Activated CD4-positive, alpha-beta T cell treated with anti-CD3 and anti-CD28 coated beads, Interleukin-2, amount 50 U/mL, for 1 hour (primary cell): ENCODE results near the gene NFAT5.
A peak's percentile ranks its signal among the peaks of the same experiment; 100 is the strongest.
"Not testable (repeated sequence)": the region's sequence is repeated elsewhere in the genome, so short reads cannot be mapped to it uniquely, and the experiment has no call there.

Experiments used
- DNase-seq: peaks from one replicate; pipeline ENCODE4 v3.0.0-alpha.2; 2020

NFAT5 gene

DNA sequence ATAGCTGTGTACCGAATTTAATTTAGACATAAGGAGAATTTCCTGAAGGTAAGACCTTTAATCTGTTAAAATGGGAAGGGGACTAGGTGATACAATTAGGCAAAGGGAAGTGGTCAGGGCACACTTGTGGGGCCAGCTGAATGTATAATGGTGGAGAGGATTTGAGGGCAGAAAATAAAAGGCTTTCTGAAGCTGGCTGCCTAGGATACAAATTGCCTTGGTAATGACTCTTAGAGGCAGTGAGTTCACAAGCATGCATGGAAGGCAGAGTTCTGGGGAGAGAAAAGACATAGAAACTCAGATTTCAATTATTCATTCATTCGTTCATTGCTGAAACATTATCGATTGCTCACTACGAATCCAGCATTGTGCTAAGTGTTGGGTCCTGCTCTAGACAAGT, 12.4 kb upstream of the NFAT5 start:
- no peak for DNase-seq

DNA sequence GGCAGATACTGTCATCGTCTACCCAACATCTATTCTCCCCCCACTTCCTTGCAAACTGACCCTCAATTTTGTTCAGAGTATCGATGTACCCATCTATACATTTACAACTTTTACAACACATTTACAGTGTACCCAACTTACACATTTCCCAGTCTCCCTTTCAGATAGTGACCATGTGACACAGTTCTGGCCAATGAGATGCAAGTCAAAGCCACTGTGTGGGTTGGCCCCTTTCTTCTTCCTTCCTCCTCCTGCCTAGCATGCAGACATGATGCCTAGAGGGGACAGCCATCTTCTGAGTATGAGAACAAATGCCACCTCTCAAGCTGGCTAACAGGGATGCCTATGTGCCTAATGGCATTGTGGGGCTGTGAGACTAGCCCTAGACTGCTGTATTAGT, 11.3 kb upstream of the NFAT5 start:
- DNase-seq, result no peak

GRCh38 chr16:69555437-69555836, 10.3 kb upstream of the NFAT5 start:
- no peak for DNase-seq

GRCh38 chr16:69555867-69556266, 9.9 kb upstream of the NFAT5 start:
- DNase-seq, result no peak

DNA sequence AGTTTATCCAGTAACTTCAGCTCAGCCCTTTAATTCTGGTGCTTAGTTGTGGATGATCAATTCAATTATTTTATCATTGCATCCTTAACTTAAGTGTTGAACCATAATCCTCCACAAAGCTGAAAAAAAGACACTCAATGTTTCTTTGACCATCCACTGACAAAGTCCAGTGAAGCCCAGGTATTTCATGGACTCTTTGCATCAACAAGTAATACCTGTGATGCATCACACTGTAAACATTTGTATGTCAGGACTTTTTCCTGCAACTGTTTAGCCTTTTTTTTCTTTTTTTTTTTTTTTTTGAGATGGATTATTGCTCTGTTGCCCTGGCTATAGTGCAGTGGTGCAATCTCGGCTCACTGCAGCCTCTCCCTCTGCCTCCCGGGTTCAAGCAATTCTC, 6.6 kb upstream of the NFAT5 start:
- DNase-seq, result no peak

- not testable (repeated sequence) for DNase-seq
Observed at GRCh38 chr16:69561367-69561766, 4.4 kb upstream of the NFAT5 start.

DNA sequence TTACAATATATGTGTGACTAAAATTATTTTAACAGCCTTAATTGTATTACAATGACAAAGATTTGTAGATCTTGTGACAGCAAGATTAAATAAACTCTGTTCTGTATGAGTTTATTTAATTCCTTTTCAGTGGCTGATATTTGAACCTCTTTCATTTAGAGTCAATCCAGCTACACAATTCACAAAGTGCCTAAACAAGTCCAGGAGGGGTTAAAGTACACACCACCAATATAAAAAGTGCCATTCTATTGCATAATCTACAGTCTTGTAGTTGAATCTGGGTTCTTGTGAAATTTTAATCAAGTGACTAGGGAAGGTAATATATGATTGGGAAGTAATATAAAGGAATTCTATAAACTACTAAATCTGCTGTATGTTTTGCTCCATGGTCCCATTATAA, 3.9 kb upstream of the NFAT5 start:
- DNase-seq, result no peak

DNA sequence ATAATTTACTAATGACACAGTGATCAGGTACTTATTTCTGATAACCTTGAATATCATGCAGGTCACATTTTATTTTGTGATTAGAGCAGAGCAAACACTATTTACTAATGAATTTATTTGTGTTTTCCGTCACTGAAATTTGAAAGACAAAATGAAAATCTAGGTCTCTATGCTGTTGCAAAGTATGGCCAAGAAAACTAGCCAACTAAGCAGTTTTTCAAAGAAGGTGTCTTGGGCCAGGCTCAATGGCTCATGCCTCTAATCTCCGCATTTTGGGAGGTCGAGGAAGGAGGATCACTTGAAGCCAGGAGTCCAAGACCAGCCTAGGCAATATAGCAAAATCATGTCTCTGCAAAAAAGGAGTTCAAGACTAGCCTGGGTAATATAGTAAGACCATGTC, 3.0 kb upstream of the NFAT5 start:
- DNase-seq, result no peak

- DNase-seq, result peak; percentile 25
Observed at GRCh38 chr16:69563605-69564580, 1.9 kb upstream of the NFAT5 start.

GRCh38 chr16:69564845-69565670, 708 bp upstream of the NFAT5 start:
- no peak for DNase-seq

DNA sequence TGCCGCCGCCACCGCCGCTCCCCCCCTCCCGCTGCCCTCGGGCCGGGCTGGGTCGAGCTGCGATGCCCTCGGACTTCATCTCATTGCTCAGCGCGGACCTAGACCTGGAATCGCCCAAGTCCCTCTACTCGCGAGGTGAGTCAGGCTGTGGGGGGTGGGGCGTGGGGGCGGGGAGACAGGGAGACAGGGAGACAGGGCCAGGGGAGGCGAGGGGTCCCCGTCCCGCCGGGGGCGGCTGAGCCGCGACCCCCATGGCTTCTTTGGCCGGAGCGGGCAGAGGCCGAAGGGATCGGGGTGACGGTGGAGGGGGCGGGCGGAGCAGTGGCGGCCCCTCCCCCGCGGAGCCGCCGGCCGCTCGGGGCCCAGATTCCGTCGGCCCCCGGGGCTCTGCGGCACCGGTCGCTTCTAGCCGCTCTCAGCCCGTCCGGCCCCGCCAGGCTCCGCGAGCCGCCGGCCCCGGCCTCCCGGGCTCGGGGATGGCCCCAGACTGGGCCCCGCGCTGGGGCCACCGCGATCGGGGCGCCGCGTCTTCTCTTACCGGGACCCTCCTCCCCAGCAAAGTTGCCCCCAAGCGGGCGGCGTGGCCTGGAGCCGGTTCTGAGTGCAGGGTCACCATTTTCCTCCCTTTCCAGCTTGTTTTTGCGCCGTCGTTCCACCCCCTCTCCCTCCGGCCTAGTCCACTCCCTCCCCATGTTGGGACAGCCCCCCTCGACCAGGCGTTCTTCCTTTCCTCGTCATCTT, 644 bp downstream of the NFAT5 start:
- peak; percentile 13 for DNase-seq

DNA sequence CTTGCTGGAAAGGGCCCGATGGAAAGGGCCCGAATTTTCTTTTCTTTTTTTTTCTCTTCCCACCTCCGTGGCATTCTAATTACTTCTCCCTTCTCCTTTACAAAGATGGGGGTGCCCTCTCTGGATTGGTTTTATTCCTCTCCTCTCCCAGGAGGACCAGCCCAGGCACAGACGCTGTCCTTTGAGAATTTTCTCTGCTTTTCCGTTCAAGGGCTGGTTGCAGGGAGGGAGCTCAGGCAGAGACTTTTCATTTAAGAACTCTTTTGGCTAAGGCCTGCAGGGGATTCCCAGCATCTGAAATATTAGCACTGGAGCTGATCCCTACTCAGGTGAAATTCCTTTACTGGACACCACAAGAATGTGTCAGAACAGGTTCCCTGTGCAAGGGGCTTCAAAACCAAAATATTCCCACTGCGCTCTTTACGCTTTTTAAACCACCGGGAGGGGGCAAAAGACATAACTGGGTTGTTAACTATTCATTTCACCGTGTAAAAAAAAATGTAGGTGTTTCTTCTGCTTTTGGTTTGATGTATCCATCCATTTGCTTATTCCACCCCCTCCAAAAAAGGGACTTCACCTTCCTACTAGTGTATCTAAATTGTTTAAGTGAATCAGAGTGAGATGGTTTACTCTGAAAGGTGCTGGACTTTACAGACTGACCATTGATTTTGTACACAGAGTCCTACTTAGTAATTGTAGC, 1.4 kb downstream of the NFAT5 start:
- no peak for DNase-seq

DNA sequence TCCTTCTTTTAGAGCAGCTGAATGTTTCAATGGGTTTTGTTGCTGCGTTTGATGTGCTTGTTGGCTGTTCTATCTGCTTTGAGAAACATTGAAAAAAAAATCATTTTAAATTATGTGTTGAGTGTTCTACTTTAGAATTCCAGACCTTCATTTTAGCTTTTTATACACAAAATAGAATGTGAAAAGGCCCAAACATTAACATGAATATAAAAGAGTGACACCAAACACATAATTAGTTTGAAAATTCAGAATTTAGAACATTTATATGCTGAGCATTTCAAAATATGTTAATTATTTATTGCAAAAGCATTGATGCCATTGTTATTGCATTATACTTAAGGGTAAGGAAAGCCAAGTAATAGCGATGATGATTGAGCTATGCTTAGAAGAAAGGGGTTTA, 2.9 kb downstream of the NFAT5 start:
- no peak for DNase-seq

GRCh38 chr16:69578771-69579170, 13.0 kb downstream of the NFAT5 start:
- not testable (repeated sequence) for DNase-seq

DNA sequence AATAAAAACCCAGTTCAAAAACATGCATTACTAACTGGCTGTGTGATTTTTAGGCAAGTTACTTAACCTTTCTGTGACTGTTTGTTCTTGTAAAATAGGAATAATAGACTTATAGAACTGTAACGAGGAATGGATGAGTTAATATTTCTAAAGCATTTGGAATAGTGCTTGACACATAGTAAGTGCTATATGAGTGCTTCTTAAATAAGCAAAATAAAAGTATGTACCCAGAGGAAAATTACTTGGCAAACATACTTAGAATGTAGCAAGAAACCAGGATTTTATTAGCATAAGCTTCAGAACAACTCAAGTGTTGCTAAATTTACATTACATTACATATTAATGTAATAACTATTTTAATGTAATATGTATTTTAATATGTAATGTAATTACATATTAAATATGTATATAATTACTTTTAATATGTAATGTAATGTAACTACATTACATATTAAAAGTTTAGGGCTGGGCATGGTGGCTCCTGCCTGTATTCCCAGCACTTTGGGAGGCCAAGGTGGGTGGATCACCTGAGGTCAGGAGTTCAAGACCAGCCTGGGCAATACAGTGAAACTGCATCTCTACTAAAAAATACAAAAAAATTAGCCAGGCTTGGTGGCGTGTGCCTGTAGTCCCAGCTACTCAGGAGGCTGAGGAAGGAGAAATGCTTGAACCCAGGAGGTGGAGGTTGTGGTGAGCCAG, 14.2 kb downstream of the NFAT5 start:
- no peak for DNase-seq

GRCh38 chr16:69581297-69581696, 15.5 kb downstream of the NFAT5 start:
- no peak for DNase-seq

DNA sequence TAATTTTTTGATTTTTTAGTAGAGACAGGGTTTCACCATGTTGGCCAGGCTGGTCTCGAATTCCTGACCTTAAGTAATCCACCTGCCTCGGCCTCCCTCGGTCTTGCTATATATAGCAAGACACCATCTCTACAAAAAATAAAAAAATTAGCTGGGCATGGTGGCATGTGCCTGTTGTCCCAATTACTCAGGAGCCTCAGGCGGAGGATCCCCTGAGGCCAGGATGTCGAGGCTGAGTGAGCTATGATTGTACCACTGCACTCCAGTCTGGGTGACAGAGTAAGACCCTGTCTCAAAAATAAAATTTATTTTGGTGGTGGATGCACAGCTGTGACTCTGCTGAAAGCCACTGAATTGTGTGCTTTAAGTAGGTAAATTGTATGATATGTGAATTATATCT, 18.7 kb downstream of the NFAT5 start:
- not testable (repeated sequence) for DNase-seq

GRCh38 chr16:69589434-69590269, 23.9 kb downstream of the NFAT5 start:
- no peak for DNase-seq

DNA sequence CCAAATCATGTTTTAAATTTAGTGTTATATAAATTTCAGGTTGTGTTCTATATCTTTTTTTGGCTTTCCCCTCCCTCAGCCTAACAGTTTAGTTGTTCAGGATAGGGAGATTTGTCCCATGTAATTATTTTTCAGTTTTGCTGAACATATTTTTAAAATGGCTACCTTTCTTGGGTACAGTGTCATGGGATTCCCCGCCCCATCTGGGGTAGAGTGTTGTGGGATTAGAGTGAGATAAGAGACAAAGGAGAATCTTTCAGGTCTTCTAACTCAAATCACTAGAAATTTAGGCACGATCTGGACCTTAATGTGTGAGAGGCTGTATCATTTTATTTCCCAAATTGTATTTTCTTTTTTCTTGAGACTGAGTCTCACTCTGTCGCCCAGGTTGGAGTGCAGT, 24.8 kb downstream of the NFAT5 start:
- no peak for DNase-seq

- DNase-seq, result no peak
Observed at GRCh38 chr16:69593751-69594255, 28.0 kb downstream of the NFAT5 start.
